SK-N-SH (cell line): Measurements from ENCODE around the gene SYNJ1. TPM values are rescaled to one million over a fixed set of nuclear protein-coding genes. Genes with fewer than 3 reads are reported as not detected.

Experiments used
- CTCF ChIA-PET: fragments of 300-600, 350-600 bp; formaldehyde crosslinking; extraction: SDS; loops from one replicate; lab custom pipeline; 2021; lab: Yijun Ruan, JAX
- POLR2A ChIA-PET: fragments of 350-600 bp; sonication (Branson Sonifier 250); formaldehyde crosslinking; extraction: SDS; loops from one replicate; lab custom pipeline; 2020; ENCODE audit warnings: antibody characterized with exemption, inconsistent platforms; lab: Yijun Ruan, JAX
- DNase-seq: peaks from one replicate; pipeline ENCODE4 v3.0.0; 2012
- H2AFZ ChIP-seq: fragments of 200-600 bp; sonication (generic); 2 replicates; pipeline ENCODE4 v1.8.1; 2016; ENCODE audit warnings: antibody characterized with exemption, mild to moderate bottlenecking, low read depth
- H3F3A ChIP-seq: fragments of 200-600 bp; sonication (generic); replicated peaks from 2 replicates; pipeline ENCODE3; 2016; ENCODE audit warnings: antibody characterized with exemption, mild to moderate bottlenecking; ENCODE audit not compliant: insufficient read depth
- H3K27ac ChIP-seq, 2 experiments: fragments of 200-500 bp in 1 of 2; fragments of 200-600 bp in 1 of 2; sonication (Bioruptor generic) in 1 of 2; sonication (generic), shearing (Covaris generic) in 1 of 2; 2 replicates each; pipeline versions ENCODE4 v1.5.1 to v1.6.1; 2014 to 2016; ENCODE audit warnings: low read depth in 2 of 2, inconsistent platforms in 1 of 2, low read length in 1 of 2, mild to moderate bottlenecking in 1 of 2, mixed read lengths in 1 of 2
- H3K27me3 ChIP-seq: fragments of 200-600 bp; sonication (generic), shearing (Covaris generic); 2 replicates; pipeline ENCODE4 v1.6.1; 2016; ENCODE audit warnings: mixed run types; ENCODE audit not compliant: insufficient read depth
- H3K36me3 ChIP-seq, 2 experiments: fragments of 200-500 bp in 1 of 2; fragments of 200-600 bp in 1 of 2; sonication (Bioruptor generic) in 1 of 2; sonication (generic) in 1 of 2; replicated peaks in 1 of 2; 2 replicates each; pipeline versions ENCODE3 to v1.5.1; 2014 to 2016; ENCODE audit warnings: low read length in 1 of 2, mild to moderate bottlenecking in 1 of 2; ENCODE audit not compliant: insufficient read depth in 2 of 2, control insufficient read depth in 1 of 2
- H3K4me1 ChIP-seq, 2 experiments: fragments of 200-500 bp in 1 of 2; fragments of 200-600 bp in 1 of 2; sonication (Bioruptor generic) in 1 of 2; sonication (generic), shearing (Covaris generic) in 1 of 2; 2 replicates each; pipeline versions ENCODE4 v1.5.1 to v1.6.1; 2014 to 2016; ENCODE audit warnings: low read depth in 1 of 2, low read length in 1 of 2, mixed run types in 1 of 2; ENCODE audit not compliant: insufficient read depth in 2 of 2, control insufficient read depth in 1 of 2
- H3K4me2 ChIP-seq: fragments of 200-600 bp; sonication (generic), shearing (Covaris generic); 2 replicates; pipeline ENCODE4 v1.6.1; 2017; ENCODE audit warnings: mixed run types
- H3K4me3 ChIP-seq, 2 experiments: fragments of 200-500 bp in 1 of 2; fragments of 200-600 bp in 1 of 2; sonication (Bioruptor generic) in 1 of 2; sonication (generic), shearing (Covaris generic) in 1 of 2; 2 replicates each; pipeline versions ENCODE4 v1.5.1 to v1.8.1; 2014 to 2016; ENCODE audit warnings: low read depth in 2 of 2, inconsistent platforms in 1 of 2, low read length in 1 of 2, mild to moderate bottlenecking in 1 of 2, mixed read lengths in 1 of 2, moderate library complexity in 1 of 2
- H3K79me2 ChIP-seq: fragments of 200-600 bp; sonication (generic); 2 replicates; pipeline ENCODE4 v1.8.1; 2017; ENCODE audit warnings: mild to moderate bottlenecking; ENCODE audit not compliant: insufficient read depth
- H3K9ac ChIP-seq: fragments of 200-600 bp; sonication (generic); 2 replicates; pipeline ENCODE4 v1.6.1; 2017; ENCODE audit warnings: mixed run types
- H3K9me2 ChIP-seq: fragments of 200-600 bp; sonication (generic); 2 replicates; pipeline ENCODE4 v1.6.1; 2017; ENCODE audit warnings: mixed run types
- H3K9me3 ChIP-seq: fragments of 200-600 bp; sonication (generic); 2 replicates; pipeline ENCODE4 v1.6.1; 2017; ENCODE audit warnings: mixed run types, mild to moderate bottlenecking, moderate library complexity
- H4K20me1 ChIP-seq: fragments of 200-600 bp; sonication (generic); 2 replicates; pipeline ENCODE4 v1.6.1; 2017; ENCODE audit warnings: mild to moderate bottlenecking, mixed run types; ENCODE audit not compliant: insufficient read depth
- EP300 ChIP-seq, 2 experiments: IDR thresholded peaks; 2 replicates each; pipeline versions ENCODE4 v1.4.0 to v1.6.1; 2012; ENCODE audit warnings: borderline replicate concordance in 1 of 2, low read depth in 1 of 2, low read length in 1 of 2
- FOSL2 ChIP-seq: IDR thresholded peaks from 2 replicates; pipeline ENCODE4 v1.4.0; 2012; ENCODE audit warnings: low read depth, mild to moderate bottlenecking, moderate library complexity, borderline replicate concordance
- GATA2 ChIP-seq: sonication (generic); formaldehyde crosslinking; IDR thresholded peaks from 2 replicates; pipeline ENCODE4 v1.5.0; 2020; ENCODE audit warnings: mild to moderate bottlenecking, missing genetic modification reagents
- NRF1 ChIP-seq: IDR thresholded peaks from 2 replicates; pipeline ENCODE4 v1.6.1; 2012; ENCODE audit warnings: low read depth, mild to moderate bottlenecking, low read length
- RAD21 ChIP-seq: IDR thresholded peaks from 2 replicates; pipeline ENCODE4 v1.6.1; 2012; ENCODE audit warnings: mild to moderate bottlenecking, low read length
- RCOR1 ChIP-seq: fragments of 150-350 bp; IDR thresholded peaks from 2 replicates; pipeline ENCODE4 v1.6.1; 2017; ENCODE audit warnings: antibody characterized with exemption, low read length
- RXRA ChIP-seq: IDR thresholded peaks from 2 replicates; pipeline ENCODE4 v1.4.0; 2012; ENCODE audit warnings: low read depth, mild to moderate bottlenecking, borderline replicate concordance
- TAF1 ChIP-seq: IDR thresholded peaks from 2 replicates; pipeline ENCODE4 v1.6.1; 2012; ENCODE audit warnings: low read depth, mild to moderate bottlenecking, low read length, moderate library complexity, borderline replicate concordance
- YY1 ChIP-seq: IDR thresholded peaks from 2 replicates; pipeline ENCODE4 v1.4.0; 2012; ENCODE audit warnings: low read depth, mild to moderate bottlenecking
- WGBS: methylation state at CpG from one replicate; pipeline ENCODE4 v1.1.6; 2017; ENCODE audit warnings: low lambda C conversion rate; 5-methylcytosine and 5-hydroxymethylcytosine counted together
- polyA plus RNA-seq, 3 experiments: library from polyadenylated mRNA; depleted of rRNA; stranded (reverse); fragments of >200 nt; gene quantifications; 2 replicates each; pipeline ENCODE4 v1.2.3, GENCODE V29; 2012
- TF ChIP-seq, protein P1 (sequence below): fragments of 200-600 bp; sonication (generic); IDR thresholded peaks from 2 replicates; pipeline ENCODE4 v1.6.1; 2017; ENCODE audit warnings: antibody characterized with exemption, mild to moderate bottlenecking, moderate library complexity
- TF ChIP-seq, protein P2 (sequence below): IDR thresholded peaks from 2 replicates; pipeline ENCODE4 v1.4.0; 2012; ENCODE audit warnings: low read depth
- TF ChIP-seq, protein P3 (sequence below): fragments of 150-350 bp; IDR thresholded peaks from 2 replicates; pipeline ENCODE4 v1.6.1; 2017; ENCODE audit warnings: antibody characterized with exemption, low read length, low read depth, borderline replicate concordance

The SYNJ1 gene
- polyA plus RNA-seq, 1 of the 3 experiments (the other 2 are of a cell fraction) = 3.3 TPM

DNA sequence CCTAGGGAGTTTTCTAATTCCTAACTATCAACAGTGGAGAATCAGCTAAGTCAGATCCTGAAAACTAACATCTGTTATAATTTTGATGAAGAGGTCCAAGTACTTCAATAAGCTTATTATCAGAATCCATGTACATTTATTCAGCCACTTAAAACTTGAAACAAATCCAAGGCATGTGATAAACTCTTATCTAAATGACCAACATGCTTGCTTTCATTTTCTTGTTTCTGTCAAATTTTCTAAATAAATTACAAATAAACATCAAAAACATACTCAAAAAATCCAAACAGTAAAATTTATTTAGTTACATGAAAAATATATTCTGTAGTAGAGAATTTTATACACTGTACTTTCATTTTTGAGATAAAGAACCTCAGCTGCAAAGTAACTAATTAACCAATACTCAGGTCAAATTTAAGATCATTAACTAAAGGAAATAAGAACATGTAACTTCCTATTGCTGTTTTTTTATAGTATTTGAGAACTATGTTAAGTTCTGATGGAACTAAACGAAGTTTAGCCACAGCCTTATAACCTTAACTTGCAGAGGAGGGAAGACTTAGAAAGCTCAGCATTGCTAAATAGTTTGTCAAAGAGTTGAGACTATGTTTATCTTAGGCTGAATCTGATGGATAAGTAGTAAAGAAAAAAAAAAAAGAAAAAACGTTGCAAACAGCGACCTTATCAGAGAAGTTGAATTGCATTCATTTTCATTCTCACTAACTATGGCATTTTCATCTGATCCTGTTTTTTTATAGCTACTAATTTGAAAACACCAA lies 44.9 kb downstream of the SYNJ1 start:
- Histone ChIP-seq H4K20me1 (no peaks in the 10 kb centered on the region), H2AFZ (no peak overlapping the region), H3K9me3 (no peaks in the 10 kb centered on the region), H3K27me3 (no peaks in the 10 kb centered on the region), H3K9me2 (no peaks in the 10 kb centered on the region), H3K27ac (peak overlapping the region in 1 of 2 experiments; percentile 16; a peak in 2 of 4 replicates), H3K9ac (no peak overlapping the region), H3K79me2 (no peaks in the 10 kb centered on the region; the same call in 1 of the 2 replicates), H3K4me3 (no peak overlapping the region), H3K4me2 (no peak overlapping the region), H3K36me3 (peaks cover 10 to 34% of the 10 kb centered on the region in 2 experiments), H3K4me1 (peaks cover 0 to 7% of the 10 kb centered on the region in 2 experiments; a peak in 1 of 4 replicates), H3F3A (peaks cover 3% of the 10 kb centered on the region)
- WGBS = 42% methylated on average over 3 of the region's 3 CpGs
- CTCF ChIA-PET = interaction anchor here (0.8 to 1.1 kb wide), 2 partner anchors 49 to 57 kb away, joined by 4 read pairs; no protein-coding TSS in a partner anchor
- peak; percentile 32 for DNase-seq
- TF ChIP-seq RXRA (no peak), GATA2 (CRISPR knock-in tag) (0 out of 2 replicates have a peak, but pooled peaks have one; percentile 20), RCOR1 (0 out of 2 replicates have a peak, but pooled peaks have one; percentile 25), EP300 (IDR thresholded peaks at IDR 0.05; ENCODE audit: borderline replicate concordance in 1 of 2, low read depth in 1 of 2, low read length in 1 of 2) (peak in 1 of 2 experiments; percentile 62; a peak in 2 of 4 replicates), FOSL2 (no peak)
- TF ChIP-seq, protein P1, sequence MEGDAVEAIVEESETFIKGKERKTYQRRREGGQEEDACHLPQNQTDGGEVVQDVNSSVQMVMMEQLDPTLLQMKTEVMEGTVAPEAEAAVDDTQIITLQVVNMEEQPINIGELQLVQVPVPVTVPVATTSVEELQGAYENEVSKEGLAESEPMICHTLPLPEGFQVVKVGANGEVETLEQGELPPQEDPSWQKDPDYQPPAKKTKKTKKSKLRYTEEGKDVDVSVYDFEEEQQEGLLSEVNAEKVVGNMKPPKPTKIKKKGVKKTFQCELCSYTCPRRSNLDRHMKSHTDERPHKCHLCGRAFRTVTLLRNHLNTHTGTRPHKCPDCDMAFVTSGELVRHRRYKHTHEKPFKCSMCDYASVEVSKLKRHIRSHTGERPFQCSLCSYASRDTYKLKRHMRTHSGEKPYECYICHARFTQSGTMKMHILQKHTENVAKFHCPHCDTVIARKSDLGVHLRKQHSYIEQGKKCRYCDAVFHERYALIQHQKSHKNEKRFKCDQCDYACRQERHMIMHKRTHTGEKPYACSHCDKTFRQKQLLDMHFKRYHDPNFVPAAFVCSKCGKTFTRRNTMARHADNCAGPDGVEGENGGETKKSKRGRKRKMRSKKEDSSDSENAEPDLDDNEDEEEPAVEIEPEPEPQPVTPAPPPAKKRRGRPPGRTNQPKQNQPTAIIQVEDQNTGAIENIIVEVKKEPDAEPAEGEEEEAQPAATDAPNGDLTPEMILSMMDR = no peak
- TF ChIP-seq, protein P2, sequence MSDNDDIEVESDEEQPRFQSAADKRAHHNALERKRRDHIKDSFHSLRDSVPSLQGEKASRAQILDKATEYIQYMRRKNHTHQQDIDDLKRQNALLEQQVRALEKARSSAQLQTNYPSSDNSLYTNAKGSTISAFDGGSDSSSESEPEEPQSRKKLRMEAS = no peak
- POLR2A ChIA-PET = interaction anchor here (0.9 kb wide), 1 partner anchor 89 kb away, joined by 4 read pairs; the partner anchor contains the start of gene PAXBP1

DNA sequence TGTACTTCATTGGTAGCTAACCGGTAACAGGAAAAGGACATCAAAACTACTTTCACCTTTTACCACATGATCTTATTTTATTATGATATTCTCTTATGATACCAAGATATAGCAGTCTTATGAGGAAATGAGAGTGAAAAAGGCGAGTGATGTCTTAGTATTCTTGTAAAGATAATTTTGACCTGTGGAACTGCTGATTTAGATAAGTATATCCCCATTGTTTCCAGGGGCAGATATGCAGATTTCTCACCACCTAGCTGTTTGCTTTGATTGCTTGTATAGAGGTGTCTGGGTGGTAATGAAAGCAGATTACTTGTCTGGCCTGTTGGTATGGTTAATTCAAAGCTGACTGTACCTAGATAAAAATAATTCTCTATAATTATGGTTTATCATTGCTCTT lies 53.1 kb downstream of the SYNJ1 start:
- no peaks in the 10 kb centered on the region for H3K4me1 ChIP-seq
- CTCF ChIA-PET = interaction anchor here (0.7 kb wide), 1 partner anchor 50 kb away, joined by 3 read pairs; no protein-coding TSS in a partner anchor

More for the DNA sequence above, 53.1 kb downstream of the SYNJ1 start:
- DNase-seq = no peak
- POLR2A ChIA-PET = no interaction called here
- Histone ChIP-seq H2AFZ (no peak overlapping the region), H3K9ac (no peak overlapping the region), H3K4me3 (no peak overlapping the region), H3F3A (no peaks in the 10 kb centered on the region), H3K27me3 (no peaks in the 10 kb centered on the region), H4K20me1 (no peaks in the 10 kb centered on the region), H3K36me3 (peaks cover 26 to 33% of the 10 kb centered on the region in 2 experiments), H3K79me2 (no peaks in the 10 kb centered on the region), H3K9me2 (no peaks in the 10 kb centered on the region), H3K4me2 (no peak overlapping the region), H3K27ac (no peak overlapping the region), H3K9me3 (no peaks in the 10 kb centered on the region)
- TF ChIP-seq NRF1 = no peak
- TF ChIP-seq, protein P1 = no peak
- no peak for TF ChIP-seq YY1
- TF ChIP-seq GATA2 (CRISPR knock-in tag) = no peak
- no peak for TF ChIP-seq TAF1
- TF ChIP-seq, protein P3, sequence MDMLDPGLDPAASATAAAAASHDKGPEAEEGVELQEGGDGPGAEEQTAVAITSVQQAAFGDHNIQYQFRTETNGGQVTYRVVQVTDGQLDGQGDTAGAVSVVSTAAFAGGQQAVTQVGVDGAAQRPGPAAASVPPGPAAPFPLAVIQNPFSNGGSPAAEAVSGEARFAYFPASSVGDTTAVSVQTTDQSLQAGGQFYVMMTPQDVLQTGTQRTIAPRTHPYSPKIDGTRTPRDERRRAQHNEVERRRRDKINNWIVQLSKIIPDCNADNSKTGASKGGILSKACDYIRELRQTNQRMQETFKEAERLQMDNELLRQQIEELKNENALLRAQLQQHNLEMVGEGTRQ = no peak
- no peak for TF ChIP-seq RAD21
- WGBS = 89% methylated on average over 2 of the region's 2 CpGs
